ENCODE results near the gene CD101.
"Not testable (repeated sequence)": the region's sequence is repeated elsewhere in the genome, so short reads cannot be mapped to it uniquely, and the experiment has no call there.

CD101 gene, protein sequence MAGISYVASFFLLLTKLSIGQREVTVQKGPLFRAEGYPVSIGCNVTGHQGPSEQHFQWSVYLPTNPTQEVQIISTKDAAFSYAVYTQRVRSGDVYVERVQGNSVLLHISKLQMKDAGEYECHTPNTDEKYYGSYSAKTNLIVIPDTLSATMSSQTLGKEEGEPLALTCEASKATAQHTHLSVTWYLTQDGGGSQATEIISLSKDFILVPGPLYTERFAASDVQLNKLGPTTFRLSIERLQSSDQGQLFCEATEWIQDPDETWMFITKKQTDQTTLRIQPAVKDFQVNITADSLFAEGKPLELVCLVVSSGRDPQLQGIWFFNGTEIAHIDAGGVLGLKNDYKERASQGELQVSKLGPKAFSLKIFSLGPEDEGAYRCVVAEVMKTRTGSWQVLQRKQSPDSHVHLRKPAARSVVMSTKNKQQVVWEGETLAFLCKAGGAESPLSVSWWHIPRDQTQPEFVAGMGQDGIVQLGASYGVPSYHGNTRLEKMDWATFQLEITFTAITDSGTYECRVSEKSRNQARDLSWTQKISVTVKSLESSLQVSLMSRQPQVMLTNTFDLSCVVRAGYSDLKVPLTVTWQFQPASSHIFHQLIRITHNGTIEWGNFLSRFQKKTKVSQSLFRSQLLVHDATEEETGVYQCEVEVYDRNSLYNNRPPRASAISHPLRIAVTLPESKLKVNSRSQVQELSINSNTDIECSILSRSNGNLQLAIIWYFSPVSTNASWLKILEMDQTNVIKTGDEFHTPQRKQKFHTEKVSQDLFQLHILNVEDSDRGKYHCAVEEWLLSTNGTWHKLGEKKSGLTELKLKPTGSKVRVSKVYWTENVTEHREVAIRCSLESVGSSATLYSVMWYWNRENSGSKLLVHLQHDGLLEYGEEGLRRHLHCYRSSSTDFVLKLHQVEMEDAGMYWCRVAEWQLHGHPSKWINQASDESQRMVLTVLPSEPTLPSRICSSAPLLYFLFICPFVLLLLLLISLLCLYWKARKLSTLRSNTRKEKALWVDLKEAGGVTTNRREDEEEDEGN

DNA sequence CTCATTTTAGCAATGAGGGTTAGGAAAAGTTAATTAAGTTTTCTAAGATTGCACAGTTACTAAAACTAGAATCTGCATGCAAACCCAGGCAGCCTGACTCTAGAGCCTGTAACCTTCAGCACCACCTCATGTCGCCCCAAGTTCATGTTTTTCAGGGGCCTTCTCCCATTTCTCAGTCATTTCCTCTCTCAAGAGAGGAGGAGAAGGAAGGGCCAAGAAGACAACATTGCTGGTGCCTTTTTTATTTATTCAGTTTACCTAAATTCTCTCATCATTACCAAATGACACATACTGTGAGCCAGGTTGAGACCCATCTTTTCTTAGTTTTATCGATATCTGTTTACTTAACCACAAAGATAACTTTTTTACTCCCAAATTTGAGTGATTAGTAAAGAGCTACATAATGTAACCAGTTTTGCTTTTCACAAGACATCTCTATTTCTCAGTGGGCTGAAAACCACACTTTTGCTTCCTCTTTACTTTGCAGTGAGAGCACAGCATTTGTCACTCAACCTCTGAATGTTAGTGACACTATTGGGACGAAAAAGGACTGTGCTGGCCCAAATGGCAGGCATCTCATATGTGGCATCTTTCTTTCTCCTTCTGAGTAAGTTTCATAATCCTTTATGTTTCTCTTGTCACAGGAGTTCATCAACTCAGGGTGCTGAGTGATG is at the start of gene CD101:
Gene CD101, plus strand, starts transcription at position 507 of the 674 bp plus-strand sequence. Its CDS starts 58 bp downstream, at position 565.
- no peak for DNase-seq (ENCODE audit: low read depth)

GRCh38 chr1:116952738-116953275 is 48.8 kb upstream of the CD101 start:
- DNase-seq (ENCODE audit: low read depth), result no peak

- no peak for DNase-seq (ENCODE audit: low read depth)
Observed at GRCh38 chr1:116954440-116954839, 47.1 kb upstream of the CD101 start.

- DNase-seq (ENCODE audit: low read depth), result no peak
Observed at GRCh38 chr1:116956378-116956777, 45.2 kb upstream of the CD101 start.

GRCh38 chr1:116957646-116958045 is 43.9 kb upstream of the CD101 start:
- no peak for DNase-seq (ENCODE audit: low read depth)

DNA sequence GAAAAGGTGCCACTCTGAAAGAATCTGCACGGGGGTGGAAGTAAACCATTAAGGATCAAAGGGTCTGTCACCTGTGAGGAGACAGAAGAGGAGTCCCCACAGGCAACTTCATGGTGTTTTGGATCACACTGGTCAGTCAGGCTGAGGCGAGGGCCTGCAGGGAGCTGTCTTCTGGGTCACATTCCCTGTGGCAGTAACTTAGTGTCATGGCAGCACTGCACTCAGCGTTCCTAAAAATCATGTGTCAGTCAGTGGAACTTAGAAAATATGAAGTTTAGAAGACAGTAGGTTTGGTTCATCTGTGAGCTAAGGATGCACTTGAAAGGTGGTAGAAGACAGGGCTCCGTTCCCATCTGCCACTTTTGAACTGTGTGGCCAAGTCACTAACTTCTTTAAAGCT is 43.5 kb upstream of the CD101 start:
- no peak for DNase-seq (ENCODE audit: low read depth)

DNA sequence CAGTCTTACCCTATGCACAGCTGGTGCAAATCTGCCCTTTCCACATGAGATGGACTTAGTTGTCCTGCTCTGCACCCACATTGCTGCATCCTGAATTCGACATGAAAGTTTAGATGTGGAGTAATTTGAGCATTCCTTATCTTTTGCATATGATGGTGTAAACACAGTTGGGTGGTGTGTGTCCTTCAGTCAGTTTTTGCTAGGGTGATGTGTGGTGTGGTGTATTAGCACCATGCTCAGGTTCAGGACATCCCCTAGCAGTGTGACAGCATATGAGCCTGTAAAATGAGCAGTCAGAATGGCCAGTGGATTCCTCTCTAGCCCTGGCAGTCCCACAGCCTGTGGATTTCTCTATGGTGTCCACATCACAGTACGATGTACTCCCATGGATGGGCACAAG is 42.6 kb upstream of the CD101 start:
- no peak for DNase-seq (ENCODE audit: low read depth)

DNA sequence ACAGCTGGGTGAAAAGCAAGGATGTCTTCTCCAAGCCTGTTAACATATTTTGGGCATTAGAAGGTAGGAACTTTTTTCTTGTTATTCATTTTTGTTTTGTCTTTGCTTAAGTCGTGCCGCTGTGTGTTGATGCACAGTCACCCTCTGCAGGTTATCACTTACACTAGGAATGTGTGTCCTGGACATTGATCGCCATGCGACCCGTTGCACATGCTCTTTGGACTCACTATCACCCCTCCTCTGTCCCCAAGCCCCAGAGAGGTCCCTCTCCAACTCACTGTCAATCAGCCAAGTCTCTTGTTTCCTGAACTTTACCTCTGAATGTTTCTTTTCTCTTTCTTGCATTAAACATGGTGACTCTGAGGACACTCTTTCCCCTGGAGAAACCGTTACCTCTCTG is 40.0 kb upstream of the CD101 start:
- DNase-seq (ENCODE audit: low read depth), result no peak

GRCh38 chr1:116962987-116963639 is 38.4 kb upstream of the CD101 start:
- no peak for DNase-seq (ENCODE audit: low read depth)

- DNase-seq (ENCODE audit: low read depth), result peak; percentile 69
Observed at GRCh38 chr1:116966791-116967190, 34.8 kb upstream of the CD101 start.

DNA sequence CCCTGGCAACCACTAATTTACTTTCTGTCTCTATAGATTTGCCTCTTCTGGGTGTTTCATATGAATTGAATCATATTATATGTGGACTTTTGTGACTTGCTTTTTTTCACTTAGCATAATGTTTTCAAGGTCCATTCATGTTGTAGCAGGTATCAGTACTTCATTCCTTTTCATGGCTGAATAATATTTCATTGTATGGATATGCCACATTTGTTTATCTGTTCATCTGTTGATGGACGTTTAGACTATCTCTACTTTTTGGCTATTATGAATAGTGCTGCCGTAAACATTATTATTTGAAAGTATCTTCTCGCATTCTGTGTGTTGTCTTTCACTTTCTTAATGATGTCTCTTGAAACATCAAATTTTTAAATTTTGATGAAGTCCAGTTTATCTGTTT is 32.8 kb upstream of the CD101 start:
- no peak for DNase-seq (ENCODE audit: low read depth)

DNA sequence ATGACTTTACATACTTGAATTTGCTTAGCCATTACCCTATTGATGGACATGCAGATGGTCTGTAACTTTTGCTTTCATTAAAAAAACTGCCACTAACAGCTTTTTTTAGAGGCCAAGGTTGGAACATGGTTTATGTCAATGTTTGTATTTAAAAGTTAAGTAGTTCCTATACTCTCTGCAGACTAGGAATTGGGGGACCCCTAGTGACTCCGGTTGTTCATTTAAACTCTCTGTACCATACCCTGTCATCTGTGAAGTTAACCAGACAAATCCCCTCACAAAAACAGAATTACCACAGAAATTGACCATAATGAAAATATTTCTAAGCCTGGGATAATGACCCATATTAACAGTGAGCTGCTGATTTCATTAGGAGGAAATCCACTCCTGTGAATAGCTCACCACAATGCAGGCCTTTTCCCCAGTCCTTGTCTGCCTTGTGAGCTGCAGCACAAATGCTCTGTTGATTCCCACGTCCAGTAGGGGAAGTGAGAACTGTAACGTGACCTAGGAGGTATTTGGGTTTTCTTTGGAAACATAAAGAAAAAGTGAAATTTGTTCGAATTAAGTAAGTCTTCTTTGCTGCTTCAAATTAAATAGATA is 30.2 kb upstream of the CD101 start:
- DNase-seq (ENCODE audit: low read depth), result no peak

- no peak for DNase-seq (ENCODE audit: low read depth)
Observed at GRCh38 chr1:116971965-116972673, 29.4 kb upstream of the CD101 start.

GRCh38 chr1:116972674-116973030 is 28.9 kb upstream of the CD101 start:
- DNase-seq (ENCODE audit: low read depth), result no peak

GRCh38 chr1:116980309-116980708 is 21.3 kb upstream of the CD101 start:
- not testable (repeated sequence) for DNase-seq (ENCODE audit: low read depth)

- DNase-seq (ENCODE audit: low read depth), result no peak
Observed at GRCh38 chr1:116981521-116982037, 20.0 kb upstream of the CD101 start.

DNA sequence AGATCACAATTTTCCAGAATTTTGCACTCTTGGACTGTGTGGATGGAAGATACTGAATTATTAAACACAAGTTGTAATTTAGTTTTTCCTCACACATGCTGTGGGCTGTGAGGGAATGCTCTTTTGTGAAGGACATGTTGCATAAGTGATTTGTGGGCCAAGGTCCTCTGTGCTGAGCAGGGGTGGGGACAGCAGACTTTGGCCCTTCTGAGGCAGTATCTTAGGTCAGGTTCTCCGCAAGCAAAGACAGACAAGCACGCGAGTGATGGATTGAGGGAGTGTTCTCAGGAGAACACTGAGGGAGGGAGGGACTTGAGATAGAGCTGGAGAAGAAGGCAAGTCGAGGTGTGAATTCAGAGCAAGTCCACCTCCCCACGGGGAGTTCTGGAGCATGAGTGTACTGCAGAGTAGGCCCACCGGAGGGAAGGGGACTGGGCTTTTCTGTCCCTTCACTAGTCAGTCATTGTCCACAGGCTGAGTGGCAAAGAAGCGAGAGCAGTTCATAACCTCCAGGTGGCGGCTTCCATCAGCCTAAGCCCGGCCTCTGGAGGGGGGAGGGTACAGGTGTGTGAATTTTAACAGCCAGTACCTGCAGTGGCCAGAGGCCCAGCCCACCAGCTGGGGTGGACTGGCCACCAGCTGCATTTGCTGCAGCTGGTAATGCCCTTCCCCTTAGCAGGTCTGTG is 19.1 kb upstream of the CD101 start:
- DNase-seq (ENCODE audit: low read depth), result no peak

DNA sequence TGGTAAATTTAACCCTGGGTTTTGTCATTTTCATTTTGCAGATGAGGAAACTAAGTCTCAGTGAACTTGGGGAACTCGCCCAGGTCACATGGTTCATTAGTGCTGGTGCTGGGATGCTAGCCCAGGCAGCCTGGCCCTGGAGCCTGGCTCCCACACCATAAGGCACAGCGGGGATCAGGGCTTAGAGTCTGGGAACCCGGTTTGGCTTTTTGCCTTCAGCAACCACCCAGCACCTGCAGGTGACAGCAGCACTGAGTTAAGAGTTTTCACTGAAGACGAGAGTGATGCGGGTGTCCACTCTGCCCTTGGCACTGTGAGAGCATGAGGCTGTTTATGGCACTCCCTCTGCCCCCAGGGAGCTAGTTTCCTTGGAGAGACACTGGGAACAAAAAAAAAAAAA is 18.4 kb upstream of the CD101 start:
- no peak for DNase-seq (ENCODE audit: low read depth)

GRCh38 chr1:116983678-116984077 is 17.9 kb upstream of the CD101 start:
- DNase-seq (ENCODE audit: low read depth), result no peak

Data from stromal cell of bone marrow (primary cell).